GM19455 (cell line): ENCODE measurements around the gene GABRA5.

Experiments used
- ATAC-seq: cut with Tn5 transposase; IDR thresholded peaks from one replicate; pipeline ENCODE4 v1.9.1; 2021; ENCODE audit not compliant: unreplicated experiment

GABRA5 gene

DNA sequence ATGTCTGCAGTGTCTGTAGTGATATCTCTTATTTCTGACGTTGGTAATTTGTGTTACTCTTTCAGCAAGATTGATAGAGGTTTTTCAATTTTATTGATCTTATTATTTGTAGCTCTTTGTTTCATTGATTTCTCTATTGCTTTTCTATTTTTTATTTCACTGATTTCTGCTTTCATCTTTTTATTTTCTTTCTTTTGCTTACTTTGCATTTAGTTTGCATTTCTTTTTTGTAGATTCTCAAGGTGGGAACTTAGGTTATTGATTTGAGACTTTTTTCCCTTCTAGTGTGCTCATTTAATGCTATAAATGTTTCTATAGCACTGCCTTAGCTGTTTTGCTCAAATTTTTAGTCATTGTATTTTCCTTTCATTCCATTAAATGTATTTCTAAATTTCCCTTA is 54.6 kb downstream of the GABRA5 start:
- ATAC-seq: no peak

DNA sequence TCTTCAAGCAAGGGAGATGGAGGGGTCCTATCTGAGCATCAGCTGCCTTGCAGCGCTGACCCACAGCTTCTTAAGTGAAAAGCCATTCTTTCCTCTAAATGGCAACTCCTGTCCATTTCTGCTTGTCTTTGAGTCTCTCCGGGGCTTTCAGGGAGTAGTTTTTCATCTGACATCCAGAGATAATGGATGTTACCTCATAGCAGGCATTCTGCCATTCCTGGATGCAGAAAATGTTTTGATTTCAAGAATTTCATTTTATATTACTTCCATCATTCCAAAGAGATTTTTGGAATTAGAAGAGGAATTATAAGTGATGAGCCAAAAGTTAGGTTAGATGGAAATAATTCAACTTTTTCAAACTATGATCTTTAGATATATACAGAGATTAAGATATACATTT is 59.2 kb downstream of the GABRA5 start:
- ATAC-seq: no peak

DNA sequence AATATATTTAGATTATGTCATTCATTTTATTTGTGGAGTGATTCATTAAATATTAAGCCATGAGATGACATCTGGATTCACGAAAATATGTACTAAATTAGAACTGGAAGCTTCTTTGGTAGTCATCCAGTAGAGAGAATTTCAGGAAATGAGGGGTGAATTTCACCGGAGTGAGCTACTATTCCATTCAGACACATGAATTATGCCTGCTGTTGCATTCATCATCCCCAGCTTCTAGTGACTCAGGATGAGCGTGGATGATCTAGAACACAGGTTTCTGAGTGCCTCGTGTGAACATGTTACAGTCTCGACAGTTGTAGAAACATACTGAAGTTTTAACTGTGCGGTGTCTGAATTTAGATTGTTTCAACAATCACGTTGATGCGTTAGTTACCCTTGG is 61.2 kb downstream of the GABRA5 start:
- no peak for ATAC-seq

DNA sequence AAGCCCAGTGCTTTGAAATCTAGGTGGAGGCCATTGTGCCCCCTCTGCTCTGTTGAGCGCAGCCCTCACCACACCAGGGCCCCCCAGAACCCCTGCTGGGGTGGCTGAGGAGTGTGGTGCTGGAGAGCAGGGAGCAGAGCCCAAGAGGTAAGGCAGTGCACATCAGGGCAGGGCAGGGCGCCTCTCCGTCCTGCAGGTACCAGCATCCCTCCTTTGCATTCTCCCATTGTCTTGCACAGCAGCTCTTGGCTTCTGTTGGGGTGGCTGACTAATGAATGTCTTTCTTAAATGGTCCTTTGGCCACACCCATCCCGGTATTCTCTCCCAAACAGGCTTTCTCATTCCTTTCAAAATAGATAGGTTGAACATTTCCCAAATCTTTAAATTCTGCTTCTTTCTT is 62.7 kb downstream of the GABRA5 start:
- ATAC-seq: no peak

DNA sequence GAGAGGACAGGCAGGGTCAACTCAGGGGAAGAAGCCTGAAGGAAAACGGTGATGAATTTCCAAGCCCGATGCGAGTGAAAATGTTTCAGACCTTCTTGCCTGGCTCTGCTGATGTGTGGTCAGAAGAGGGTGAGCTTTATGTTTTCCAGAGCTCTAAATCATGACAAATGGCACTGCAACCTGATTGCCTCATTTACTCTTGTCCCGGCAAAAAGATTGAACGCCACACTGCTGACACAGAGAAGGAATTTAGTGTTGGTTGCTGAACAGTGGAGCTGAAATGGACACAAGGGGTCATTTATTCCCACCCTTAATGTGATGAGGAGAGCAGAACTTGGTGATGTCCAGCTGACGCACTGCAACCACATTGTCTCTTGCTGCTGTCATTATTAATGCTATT is 68.0 kb downstream of the GABRA5 start:
- no peak for ATAC-seq

DNA sequence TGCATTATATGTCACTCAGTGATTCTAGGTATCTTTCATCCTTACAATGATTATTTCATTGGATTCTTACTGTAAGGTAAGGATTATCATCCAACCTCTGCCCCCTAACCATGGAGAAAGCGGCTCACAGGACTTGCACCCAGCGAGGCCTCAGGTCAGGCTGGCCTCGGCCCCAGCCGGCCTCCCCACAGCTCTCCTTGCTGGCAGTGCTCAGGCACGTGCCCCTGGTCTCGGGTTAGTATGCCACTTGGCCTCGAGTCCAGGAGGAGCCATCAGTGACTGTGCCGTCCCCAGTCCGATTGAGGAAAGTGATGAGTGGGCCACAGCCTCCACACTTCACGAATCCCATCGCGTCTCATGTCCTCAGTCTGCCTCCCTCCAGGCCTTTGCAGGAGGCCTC is 68.5 kb downstream of the GABRA5 start:
- ATAC-seq: no peak

DNA sequence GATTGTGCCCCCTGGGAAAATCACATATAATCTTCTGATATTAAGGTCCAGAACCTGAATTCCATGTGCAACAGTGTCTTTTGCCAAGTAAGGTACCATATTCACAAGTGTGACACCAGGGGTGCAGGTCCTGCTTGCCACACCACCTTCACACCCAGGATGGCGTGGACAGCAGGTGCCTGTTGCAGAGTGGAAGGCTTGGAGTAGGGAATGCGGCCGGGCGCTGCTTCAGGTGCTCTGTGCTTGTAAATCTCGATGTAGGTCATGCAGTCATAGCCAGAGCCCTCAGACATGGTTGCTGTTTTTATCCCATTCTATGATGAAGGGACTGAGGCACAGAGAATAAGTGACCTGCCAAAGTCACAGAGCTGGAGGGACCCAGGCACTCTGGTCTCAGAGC is 69.6 kb downstream of the GABRA5 start:
- no peak for ATAC-seq

DNA sequence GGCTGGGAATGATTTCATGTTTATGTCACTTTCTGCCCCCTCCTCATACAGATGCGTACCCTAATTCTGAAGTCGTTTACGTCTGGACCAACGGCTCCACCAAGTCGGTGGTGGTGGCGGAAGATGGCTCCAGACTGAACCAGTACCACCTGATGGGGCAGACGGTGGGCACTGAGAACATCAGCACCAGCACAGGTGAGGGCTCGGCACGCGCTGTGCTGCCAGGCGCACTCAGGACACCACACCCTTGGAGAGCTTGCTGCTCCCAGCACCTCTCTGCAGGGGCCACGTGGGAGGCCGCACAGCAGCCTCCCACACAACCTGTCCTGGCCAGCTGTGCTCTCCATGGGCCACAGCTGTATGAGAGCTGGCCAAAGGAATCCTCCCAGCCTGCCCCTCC is 70.3 kb downstream of the GABRA5 start:
- ATAC-seq: no peak

DNA sequence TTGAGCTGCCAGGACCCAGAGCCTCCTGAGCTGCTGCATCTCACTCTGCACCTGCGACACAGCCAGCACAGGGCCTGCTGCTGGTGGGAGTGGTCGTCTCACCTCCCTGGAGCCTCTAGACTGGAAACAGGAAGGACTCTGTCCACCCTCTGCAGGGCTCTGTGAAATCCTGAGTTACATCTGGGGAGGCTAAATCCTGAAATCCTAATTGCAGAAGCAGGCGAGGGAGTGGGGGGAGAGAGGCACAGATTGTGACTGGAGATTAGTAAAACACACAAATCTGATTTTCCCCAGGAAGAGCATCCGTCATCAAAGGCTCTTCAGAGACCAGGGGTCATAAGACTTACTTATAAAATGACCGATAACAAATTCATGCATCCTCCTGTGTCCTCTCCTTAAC is 72.5 kb downstream of the GABRA5 start:
- ATAC-seq: no peak

DNA sequence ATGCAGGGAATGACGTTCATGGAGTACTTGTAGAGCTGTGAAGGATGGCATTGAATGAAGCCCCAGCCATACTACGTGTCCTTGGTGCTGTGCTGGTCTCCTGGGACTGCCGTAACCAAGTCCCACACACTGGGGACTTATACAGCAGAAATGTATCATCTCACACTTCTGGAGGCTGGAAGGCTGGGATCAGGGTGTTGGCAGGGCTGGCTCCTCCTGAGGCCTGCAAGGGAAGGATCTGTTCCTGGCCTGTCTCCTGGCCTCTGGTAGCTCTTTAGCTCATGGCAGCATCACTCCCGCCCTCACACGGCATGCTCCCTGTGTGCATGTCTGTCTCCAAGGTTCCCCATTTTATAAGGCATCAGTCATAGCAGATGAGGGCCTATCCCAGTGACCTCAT is 74.6 kb downstream of the GABRA5 start:
- no peak for ATAC-seq

DNA sequence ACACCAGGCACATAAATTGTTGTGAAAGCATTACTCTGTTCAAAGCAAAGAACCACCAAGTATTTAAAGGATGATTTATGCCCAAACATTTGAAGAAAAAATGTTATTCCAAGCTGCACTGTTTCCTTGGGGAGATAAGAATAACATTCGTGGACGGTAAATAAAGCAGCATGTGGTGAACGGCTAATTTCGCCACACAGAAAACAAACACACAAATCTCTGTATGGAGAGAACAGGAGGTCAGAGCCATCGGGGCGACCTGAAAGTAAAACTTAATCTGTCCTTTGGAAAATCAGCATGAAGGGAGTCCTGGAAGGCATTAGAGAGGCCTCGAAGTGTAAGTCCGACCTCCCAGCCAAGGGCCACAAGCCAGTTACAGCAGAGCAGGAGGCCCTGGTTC is 77.0 kb downstream of the GABRA5 start:
- no peak for ATAC-seq

DNA sequence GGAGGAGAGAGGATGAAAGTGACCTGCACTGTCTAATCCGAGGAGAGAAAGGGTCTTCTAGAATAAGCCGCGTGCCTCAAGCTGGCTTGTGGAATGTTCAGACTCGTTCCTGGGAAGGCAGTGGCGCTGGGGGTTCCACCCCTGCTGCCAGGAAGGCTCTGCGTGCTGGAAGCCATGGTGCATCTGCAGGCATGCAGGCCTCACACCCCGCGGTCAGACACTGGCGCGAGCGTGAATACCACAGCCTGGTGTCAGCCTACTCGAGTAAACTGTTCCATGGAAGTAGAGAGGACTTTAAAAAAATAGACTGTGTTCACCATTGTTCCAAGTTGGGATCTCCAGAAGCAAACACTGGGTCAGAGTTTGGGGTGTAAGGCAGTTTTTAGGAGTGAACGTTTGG is 78.2 kb downstream of the GABRA5 start:
- ATAC-seq: no peak

DNA sequence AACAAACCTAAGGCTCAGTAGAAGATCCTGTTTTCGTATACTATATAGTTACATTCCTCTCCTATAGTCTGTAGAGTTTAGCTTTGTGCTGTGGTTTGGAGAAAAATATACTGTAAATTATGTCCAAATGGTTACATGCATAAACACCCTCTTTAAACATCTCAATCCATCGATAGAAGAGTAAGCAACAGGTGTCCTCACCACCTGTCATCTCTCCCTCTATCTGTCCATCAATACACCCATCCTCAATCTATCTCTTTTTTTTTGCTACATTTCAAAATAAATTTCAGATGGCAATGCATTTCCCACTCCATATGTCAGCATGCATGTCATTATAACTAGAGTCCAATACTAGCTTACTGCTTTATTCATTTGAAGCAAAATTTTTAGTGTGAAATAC is 83.1 kb downstream of the GABRA5 start:
- no peak for ATAC-seq

DNA sequence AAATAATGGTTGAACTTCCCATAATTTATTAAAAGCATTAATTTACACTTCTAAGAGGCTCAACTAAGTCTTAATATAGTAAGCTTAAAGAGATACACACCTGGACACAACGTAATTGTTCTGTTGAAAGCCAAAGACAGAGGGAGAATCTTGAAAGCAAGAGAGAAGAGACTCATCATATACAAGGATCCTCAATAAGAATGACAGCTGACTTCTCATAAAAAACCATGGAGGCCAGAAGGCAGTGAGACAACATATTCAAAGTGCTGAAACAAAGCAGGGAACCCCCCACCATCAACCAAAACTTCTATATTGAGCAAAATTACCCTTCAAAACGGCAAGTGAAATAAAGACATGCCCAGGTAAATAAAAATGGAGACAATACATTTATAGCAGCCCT is 87.5 kb downstream of the GABRA5 start:
- ATAC-seq: no peak

DNA sequence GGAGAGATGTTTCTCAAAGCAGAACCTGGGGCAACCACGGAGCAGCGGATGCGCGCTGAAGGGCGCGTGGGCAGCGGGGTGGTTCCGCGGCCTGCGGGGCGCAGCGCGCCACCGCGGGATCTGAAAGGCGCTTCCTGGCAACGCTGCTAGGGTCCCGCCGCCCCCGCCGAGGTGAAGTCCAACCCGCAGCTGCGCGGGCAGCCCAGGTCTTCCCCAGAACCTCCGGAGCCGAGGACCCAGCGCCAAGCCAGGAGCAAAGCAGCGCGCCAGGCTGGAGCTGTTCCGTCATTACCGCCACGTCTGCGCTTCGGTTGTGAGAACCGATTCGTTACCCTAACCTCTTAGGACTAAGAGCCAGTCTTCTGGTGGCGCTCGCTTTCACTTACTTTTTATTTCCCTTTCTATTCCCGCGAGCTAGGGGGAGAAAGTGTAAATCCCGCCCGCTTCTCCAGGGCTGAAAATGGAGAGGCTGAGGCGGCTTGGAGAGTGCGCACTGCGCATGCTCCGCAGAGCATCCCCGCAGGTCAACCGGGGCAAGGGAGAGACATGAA is 100.9 kb downstream of the GABRA5 start:
- no peak for ATAC-seq

DNA sequence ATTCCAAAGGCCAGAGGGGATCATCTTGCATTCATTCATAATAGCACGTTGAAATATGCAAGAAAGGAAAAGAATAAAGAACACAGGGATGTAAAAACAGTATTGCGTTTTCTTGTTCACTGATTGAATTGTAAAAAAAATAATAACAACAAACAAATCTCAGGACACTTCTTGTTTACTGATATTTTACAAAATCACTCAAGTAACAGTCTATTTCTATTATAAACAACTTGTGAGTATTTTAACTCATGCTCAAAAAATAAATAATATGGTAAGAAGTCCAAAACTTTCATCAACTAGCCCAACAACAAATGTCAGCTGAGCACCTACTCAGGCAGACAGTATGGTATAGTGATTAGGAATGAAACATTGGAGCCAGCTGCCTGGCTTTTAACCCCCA is 101.9 kb downstream of the GABRA5 start:
- no peak for ATAC-seq

DNA sequence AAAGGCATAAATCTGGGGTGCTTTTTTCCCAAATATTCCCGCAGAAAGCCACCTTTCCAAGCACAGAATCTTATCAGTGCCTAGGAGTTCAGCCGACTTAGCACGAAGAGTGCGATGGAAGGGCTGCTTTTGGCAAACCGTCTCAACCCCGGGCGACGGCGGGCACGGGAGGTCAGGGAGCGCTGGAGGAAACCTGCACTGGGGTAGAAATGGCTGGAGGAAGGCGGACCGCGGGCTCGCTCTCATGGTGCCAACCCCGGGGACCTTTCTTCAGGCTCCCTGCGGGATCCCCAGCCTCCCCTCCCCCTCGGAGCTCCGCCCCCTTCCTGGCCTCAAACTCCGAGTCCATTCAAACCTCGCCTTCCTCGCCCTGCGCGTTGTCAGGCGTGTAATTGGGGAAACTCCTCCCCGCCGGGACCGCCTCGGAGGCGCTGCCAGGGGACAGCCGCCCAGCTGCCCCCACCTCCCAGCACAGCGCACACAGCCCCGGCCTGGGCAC is 103.9 kb downstream of the GABRA5 start, which contains the start of gene GABRG3:
GABRG3 (plus strand) TSS at position 470 of the 499 bp plus-strand sequence.
- no peak for ATAC-seq

DNA sequence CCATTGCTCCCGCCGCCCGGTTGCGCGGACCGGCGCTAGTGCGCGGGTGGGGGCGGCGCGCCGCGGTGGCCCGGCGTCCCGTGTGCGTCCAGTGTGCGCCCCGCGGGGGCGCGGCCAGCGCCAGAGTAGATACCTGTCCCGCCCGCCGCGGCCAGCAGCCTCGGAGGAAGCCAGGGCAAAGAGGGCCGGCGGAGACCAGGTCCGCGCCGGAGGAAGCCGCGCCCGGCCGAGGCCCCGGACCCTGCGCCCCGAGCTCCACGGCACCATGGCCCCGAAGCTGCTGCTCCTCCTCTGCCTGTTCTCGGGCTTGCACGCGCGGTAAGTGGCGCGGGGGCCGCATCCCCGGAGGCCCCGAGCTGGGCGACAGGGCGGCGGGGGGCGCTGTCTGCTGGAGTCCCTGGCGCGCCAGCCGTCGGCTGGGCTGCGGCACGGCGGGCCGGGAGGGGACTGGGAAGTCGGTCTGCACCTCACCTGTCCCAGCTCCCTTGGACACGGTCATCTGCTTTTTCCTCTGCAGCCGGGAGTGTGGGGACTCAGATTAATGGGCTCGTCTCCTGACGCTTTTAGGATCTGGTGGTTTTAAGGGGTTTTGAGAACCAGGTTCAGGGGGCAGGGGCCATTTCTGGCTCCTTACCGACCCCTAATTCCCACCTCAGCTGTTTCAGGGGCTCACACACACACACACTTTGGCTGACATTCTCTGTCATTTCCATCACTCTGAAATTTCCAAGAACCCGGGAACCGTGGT is 104.6 kb downstream of the GABRA5 start:
- no peak for ATAC-seq

DNA sequence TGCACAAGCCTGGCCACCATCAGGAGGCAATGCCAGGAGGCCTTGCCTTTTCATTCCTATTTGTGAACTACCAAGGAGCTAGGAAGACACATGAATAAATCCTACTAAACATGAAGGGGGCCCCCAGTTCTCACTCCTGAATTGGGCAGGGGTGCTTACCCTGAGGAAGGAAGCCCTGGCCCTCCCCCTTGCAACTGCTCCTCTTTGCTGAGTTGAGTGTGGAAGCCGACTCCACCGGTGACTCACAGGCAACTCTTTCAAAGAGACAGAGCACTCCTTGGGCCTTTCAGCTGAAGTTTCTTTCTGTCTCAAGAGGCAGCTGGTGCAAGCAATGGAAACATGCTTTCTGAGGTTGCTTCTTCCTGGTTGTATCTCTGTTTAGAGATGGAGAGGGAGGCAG is 105.8 kb downstream of the GABRA5 start:
- ATAC-seq: no peak

DNA sequence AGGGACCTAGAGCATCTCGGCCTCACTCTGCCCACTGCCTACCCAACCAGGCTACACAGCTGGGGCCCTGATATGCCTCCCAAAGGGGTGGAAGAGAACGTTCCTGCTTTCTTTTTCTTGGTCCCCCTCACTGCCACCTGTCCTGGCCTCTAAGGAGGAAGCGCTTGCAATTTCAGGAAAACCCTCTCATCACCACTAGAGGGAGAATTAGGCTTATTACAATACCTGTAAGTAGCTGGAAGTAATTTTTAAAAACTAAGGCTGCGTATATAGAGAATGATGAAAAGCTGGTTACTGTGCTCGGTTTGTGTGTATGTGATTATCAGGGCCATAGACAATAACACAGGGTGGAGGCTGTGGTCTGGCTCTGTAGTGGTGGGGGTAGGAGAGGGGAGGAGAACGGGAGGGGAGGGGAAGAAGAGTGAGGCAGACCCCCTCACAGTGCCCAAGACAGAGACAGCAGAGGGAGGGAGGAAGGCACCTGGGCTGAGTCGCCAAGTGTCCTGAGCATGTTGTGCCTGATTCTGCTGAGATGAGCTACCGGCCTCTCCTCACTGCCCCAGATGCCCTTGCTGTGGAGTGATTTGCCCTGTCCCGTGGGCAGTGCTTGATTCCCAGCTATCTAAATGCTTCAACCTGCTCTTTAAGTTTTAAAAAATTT is 107.4 kb downstream of the GABRA5 start:
- ATAC-seq: no peak

DNA sequence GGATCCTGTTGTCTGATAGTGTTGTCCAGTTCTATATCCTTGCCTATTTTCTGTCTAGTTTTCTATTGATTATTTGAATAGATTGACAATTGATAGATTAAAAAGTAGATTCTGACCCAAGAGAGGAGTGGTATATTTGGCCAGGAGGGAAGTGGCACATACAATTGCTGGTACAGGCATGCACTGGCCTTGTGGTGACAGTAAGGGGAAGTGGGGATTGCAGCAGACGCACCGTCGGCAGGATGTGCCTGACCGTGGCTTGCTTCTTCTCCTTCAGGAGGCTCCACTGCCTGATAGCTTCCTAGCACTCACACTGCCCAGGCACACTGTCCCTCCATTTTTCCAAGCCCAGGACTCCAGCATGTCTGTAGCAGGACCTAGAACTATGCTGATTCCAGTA is 114.6 kb downstream of the GABRA5 start:
- ATAC-seq: no peak

DNA sequence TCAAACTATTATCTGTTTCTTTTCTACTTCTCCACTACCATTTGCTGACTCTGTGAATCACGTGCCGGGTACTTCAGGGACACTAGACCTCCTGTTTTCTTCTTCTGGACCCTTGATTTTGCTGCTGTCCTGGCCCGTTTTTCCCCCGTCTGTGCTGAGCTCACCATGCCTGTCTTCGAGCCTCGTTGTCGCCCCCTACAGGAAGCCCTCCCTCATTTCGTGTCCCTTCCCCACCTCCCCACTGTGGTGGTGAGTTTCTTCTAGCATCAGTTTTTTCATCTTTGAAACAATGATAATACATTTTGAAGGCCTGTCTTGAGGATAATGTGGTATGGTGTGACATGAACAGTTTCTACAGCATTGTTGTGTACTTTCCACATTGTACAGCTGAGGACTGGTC is 117.0 kb downstream of the GABRA5 start:
- ATAC-seq: no peak
